ENCODE measurements around the gene NCF4. TPM values are rescaled to one million over a fixed set of nuclear protein-coding genes. Genes with fewer than 3 reads are reported as not detected.
A peak's percentile ranks its signal among the peaks of the same experiment; 100 is the strongest.

Gene NCF4
- polyA plus RNA-seq, 3 donors from 2014 or later = 0.75 to 3.1 (median 3.0) TPM

- H3K9me3 Mint-ChIP-seq = no peaks in the 10 kb centered on the region
Observed at GRCh38 chr22:36916034-36916433, 55.2 kb downstream of the NCF4 start.

GRCh38 chr22:36918586-36919284 lies 57.9 kb downstream of the NCF4 start:
- no peaks in the 10 kb centered on the region for H3K36me3 Mint-ChIP-seq
- no peak for DNase-seq
- peaks cover 1 to 15% (median 1%) of the 10 kb centered on the region in 3 donors for H3K27me3 Mint-ChIP-seq (ENCODE audit: low read depth in 3 of 3)
- no peak overlapping the region for H3K4me3 Mint-ChIP-seq
- H3K4me1 Mint-ChIP-seq = no peaks in the 10 kb centered on the region
- H3K27ac Mint-ChIP-seq = no peak overlapping the region
- H3K9me3 Mint-ChIP-seq = no peaks in the 10 kb centered on the region

More at GRCh38 chr22:36916034-36916433, 55.2 kb downstream of the NCF4 start:
- Mint-ChIP-seq H3K36me3 (no peaks in the 10 kb centered on the region), H3K4me3 (no peak overlapping the region), H3K4me1 (no peaks in the 10 kb centered on the region), H3K27ac (no peak overlapping the region), H3K27me3 (ENCODE audit: low read depth in 3 of 3) (peaks cover 1 to 19% (median 4%) of the 10 kb centered on the region in 3 donors)
- no peak for DNase-seq

- H3K27me3 Mint-ChIP-seq (ENCODE audit: low read depth in 3 of 3) = peaks cover 2 to 9% (median 5%) of the 10 kb centered on the region in 3 donors
- no peak overlapping the region for H3K27ac Mint-ChIP-seq
- no peaks in the 10 kb centered on the region for H3K36me3 Mint-ChIP-seq
- DNase-seq = no peak
- no peaks in the 10 kb centered on the region for H3K9me3 Mint-ChIP-seq
- no peak overlapping the region for H3K4me3 Mint-ChIP-seq
- H3K4me1 Mint-ChIP-seq = no peaks in the 10 kb centered on the region
Observed at GRCh38 chr22:36921309-36922104, 60.7 kb downstream of the NCF4 start.

DNA sequence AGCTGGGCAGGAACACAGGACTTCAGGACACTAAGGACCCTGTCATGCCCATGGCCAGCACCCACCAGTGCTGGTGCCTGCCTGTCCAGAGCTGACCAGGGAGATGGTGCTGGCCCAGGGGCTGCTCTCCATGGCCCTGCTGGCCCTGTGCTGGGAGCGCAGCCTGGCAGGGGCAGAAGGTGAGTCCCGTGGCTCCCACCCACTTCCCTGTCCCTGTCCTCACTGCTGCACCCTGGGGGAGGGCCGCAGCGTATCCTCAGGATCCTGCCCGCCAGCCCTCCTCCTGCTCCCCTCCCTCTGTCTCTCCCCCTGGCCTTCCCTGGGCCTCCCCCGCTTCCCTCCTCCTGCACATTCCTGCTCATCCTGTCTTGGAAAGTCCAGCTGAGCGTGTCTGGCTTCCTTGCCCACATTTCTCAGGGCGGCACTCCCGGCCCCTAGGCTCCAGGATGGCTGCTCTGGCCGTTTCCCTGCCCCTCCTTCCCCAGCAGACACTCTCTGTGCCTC lies 61.4 kb downstream of the NCF4 start:
- Mint-ChIP-seq H3K36me3 (no peaks in the 10 kb centered on the region), H3K4me3 (no peak overlapping the region), H3K9me3 (no peaks in the 10 kb centered on the region), H3K27me3 (ENCODE audit: low read depth in 3 of 3) (peaks cover 2 to 7% (median 5%) of the 10 kb centered on the region in 3 donors), H3K4me1 (no peaks in the 10 kb centered on the region), H3K27ac (no peak overlapping the region)
- DNase-seq = no peak

DNA sequence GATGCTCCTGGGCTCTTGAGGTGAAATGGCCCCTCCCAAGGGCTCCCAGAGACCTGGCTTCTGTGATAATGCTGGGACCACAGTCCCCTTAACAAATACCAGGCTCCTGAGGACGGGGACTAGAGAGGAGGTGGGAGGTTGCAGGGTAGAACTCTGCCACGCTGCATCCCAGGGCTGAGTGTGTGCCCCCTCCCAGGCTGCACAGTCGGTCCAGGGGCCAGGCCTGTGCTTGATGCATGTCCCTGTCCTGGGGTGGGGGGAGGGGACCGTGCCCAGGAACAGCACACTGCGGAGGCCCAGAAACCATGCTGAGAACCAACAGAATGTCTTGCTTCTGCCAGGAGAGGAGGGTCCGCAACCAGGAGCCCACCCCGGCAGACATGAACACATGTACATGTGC lies 61.9 kb downstream of the NCF4 start:
- no peaks in the 10 kb centered on the region for H3K4me1 Mint-ChIP-seq
- H3K36me3 Mint-ChIP-seq = no peaks in the 10 kb centered on the region
- H3K27ac Mint-ChIP-seq = no peak overlapping the region
- no peaks in the 10 kb centered on the region for H3K9me3 Mint-ChIP-seq
- no peak for DNase-seq
- no peak overlapping the region for H3K4me3 Mint-ChIP-seq
- peaks cover 2 to 7% (median 6%) of the 10 kb centered on the region in 3 donors for H3K27me3 Mint-ChIP-seq (ENCODE audit: low read depth in 3 of 3)

DNA sequence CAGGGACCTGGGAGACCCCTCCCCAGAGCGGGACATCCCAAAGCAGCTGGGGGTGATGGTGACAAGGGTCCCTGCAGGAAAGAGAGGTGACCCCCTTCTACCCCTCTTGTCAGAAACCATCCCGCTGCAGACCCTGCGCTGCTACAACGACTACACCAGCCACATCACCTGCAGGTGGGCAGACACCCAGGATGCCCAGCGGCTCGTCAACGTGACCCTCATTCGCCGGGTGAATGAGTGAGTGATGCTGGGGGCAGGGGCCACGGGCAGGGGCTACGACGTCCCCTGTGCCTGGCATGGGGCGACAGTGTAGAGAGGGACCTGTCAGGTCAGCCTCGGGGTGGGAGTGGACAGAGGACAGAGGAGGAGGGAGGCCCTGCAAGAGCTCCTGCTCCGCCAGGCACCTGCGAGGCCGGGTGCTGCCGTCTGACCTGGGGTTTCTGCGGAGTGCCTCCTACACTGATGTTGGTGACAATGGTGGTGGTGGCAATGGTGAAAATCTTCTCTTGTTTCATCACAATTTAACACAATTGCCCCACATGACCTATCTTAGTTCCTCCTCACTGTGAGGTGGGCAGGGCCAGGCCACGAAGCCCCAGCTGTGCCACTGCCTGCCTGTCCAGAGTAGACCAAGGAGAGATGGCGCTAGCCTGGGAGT lies 62.5 kb downstream of the NCF4 start:
- Mint-ChIP-seq H3K27ac (no peak overlapping the region), H3K4me1 (no peaks in the 10 kb centered on the region), H3K9me3 (no peaks in the 10 kb centered on the region), H3K4me3 (no peak overlapping the region), H3K27me3 (ENCODE audit: low read depth in 3 of 3) (peaks cover 2 to 9% (median 6%) of the 10 kb centered on the region in 3 donors), H3K36me3 (no peaks in the 10 kb centered on the region)
- DNase-seq = no peak

- Mint-ChIP-seq H3K27ac (no peak overlapping the region), H3K9me3 (no peaks in the 10 kb centered on the region), H3K27me3 (ENCODE audit: low read depth in 3 of 3) (peaks cover 2 to 9% (median 5%) of the 10 kb centered on the region in 3 donors), H3K4me3 (no peak overlapping the region), H3K36me3 (no peaks in the 10 kb centered on the region), H3K4me1 (no peaks in the 10 kb centered on the region)
- DNase-seq = no peak
Observed at GRCh38 chr22:36924151-36924698, 63.4 kb downstream of the NCF4 start.

DNA sequence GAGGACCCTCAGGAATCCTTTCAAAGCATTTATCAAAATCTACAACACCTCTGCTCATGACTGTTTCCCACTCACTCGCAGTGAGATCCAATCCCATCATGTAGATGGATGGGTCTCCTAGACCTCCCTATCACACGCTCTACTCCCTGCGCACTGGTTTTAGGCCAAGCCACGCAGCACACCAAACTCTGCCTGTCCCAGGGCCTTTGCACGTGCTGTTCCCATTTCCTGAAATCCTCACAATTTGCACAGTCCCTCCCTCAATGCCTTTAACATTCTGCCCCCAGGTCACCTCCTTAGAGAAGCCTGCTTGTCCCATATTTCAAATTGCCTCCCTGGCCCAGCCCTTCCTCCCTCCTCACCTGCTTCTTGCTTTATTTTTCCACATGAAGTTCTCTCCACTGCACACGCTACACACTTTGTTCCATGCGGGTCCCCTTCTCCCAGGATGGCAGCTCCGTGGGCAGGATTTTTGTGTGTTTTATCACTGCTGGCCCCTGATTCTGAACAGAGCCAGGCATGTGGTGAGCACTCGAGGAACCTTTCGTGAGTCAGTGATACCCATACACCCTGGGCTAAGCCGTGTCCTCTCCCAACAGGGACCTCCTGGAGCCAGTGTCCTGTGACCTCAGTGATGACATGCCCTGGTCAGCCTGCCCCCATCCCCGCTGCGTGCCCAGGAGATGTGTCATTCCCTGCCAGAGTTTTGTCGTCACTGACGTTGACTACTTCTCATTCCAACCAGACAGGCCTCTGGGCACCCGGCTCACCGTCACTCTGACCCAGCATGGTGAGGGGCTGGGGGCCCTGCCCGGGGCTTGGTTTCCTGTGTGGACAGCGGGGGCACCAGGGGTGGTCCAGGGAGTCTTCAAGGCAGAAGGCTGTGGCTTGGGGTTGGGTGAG lies 64.8 kb downstream of the NCF4 start:
- DNase-seq = no peak
- H3K9me3 Mint-ChIP-seq = no peaks in the 10 kb centered on the region
- H3K27ac Mint-ChIP-seq = no peak overlapping the region
- H3K27me3 Mint-ChIP-seq (ENCODE audit: low read depth in 3 of 3) = peaks cover 2 to 6% (median 5%) of the 10 kb centered on the region in 3 donors
- H3K36me3 Mint-ChIP-seq = no peaks in the 10 kb centered on the region
- H3K4me3 Mint-ChIP-seq = no peak overlapping the region
- H3K4me1 Mint-ChIP-seq = no peaks in the 10 kb centered on the region

DNA sequence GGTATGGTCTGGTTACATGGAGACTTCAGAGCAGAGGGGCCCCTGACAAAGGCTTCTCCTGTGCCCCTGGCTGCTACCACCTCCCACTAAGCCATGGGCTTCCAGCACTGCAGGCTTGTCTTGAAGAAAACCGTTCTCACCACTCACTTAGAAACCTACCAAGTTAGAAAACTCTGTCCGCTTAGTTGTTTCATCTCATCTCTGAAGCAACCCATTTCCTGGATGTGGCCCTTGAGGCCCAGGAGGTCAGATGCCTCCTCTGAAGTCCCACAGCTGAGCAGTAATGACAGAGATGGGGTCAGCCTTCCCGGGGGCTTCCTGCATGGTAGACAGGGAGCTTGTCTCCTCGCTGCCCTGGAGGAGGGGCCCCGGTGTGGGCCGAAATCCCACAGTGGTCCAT lies 65.5 kb downstream of the NCF4 start:
- no peaks in the 10 kb centered on the region for H3K4me1 Mint-ChIP-seq
- DNase-seq = no peak
- H3K4me3 Mint-ChIP-seq = no peak overlapping the region
- H3K36me3 Mint-ChIP-seq = no peaks in the 10 kb centered on the region
- no peak overlapping the region for H3K27ac Mint-ChIP-seq
- H3K9me3 Mint-ChIP-seq = no peaks in the 10 kb centered on the region
- H3K27me3 Mint-ChIP-seq (ENCODE audit: low read depth in 3 of 3) = peaks cover 2 to 6% (median 5%) of the 10 kb centered on the region in 3 donors

- no peak for DNase-seq
- Mint-ChIP-seq H3K4me1 (no peaks in the 10 kb centered on the region), H3K27me3 (ENCODE audit: low read depth in 3 of 3) (peaks cover 2 to 6% (median 5%) of the 10 kb centered on the region in 3 donors), H3K36me3 (no peaks in the 10 kb centered on the region), H3K4me3 (no peak overlapping the region), H3K27ac (peak overlapping the region in 1 of 6 donors; percentile 20), H3K9me3 (no peaks in the 10 kb centered on the region)
Observed at GRCh38 chr22:36926721-36927435, 66.1 kb downstream of the NCF4 start.

Data from immature natural killer cell (primary cell).